SK-N-SH (cell line): Measurements from ENCODE around the gene FNDC1. TPM values are rescaled to one million over a fixed set of nuclear protein-coding genes. Genes with fewer than 3 reads are reported as not detected.

Experiments used
- CTCF ChIA-PET: fragments of 300-600, 350-600 bp; formaldehyde crosslinking; extraction: SDS; loops from one replicate; lab custom pipeline; 2021; lab: Yijun Ruan, JAX
- POLR2A ChIA-PET: fragments of 350-600 bp; sonication (Branson Sonifier 250); formaldehyde crosslinking; extraction: SDS; loops from one replicate; lab custom pipeline; 2020; ENCODE audit warnings: antibody characterized with exemption, inconsistent platforms; lab: Yijun Ruan, JAX
- DNase-seq: peaks from one replicate; pipeline ENCODE4 v3.0.0; 2012
- H2AFZ ChIP-seq: fragments of 200-600 bp; sonication (generic); 2 replicates; pipeline ENCODE4 v1.8.1; 2016; ENCODE audit warnings: antibody characterized with exemption, mild to moderate bottlenecking, low read depth
- H3F3A ChIP-seq: fragments of 200-600 bp; sonication (generic); replicated peaks from 2 replicates; pipeline ENCODE3; 2016; ENCODE audit warnings: antibody characterized with exemption, mild to moderate bottlenecking; ENCODE audit not compliant: insufficient read depth
- H3K27ac ChIP-seq, 2 experiments: fragments of 200-500 bp in 1 of 2; fragments of 200-600 bp in 1 of 2; sonication (Bioruptor generic) in 1 of 2; sonication (generic), shearing (Covaris generic) in 1 of 2; 2 replicates each; pipeline versions ENCODE4 v1.5.1 to v1.6.1; 2014 to 2016; ENCODE audit warnings: low read depth in 2 of 2, inconsistent platforms in 1 of 2, low read length in 1 of 2, mild to moderate bottlenecking in 1 of 2, mixed read lengths in 1 of 2
- H3K27me3 ChIP-seq: fragments of 200-600 bp; sonication (generic), shearing (Covaris generic); 2 replicates; pipeline ENCODE4 v1.6.1; 2016; ENCODE audit warnings: mixed run types; ENCODE audit not compliant: insufficient read depth
- H3K36me3 ChIP-seq, 2 experiments: fragments of 200-500 bp in 1 of 2; fragments of 200-600 bp in 1 of 2; sonication (Bioruptor generic) in 1 of 2; sonication (generic) in 1 of 2; replicated peaks in 1 of 2; 2 replicates each; pipeline versions ENCODE3 to v1.5.1; 2014 to 2016; ENCODE audit warnings: low read length in 1 of 2, mild to moderate bottlenecking in 1 of 2; ENCODE audit not compliant: insufficient read depth in 2 of 2, control insufficient read depth in 1 of 2
- H3K4me1 ChIP-seq, 2 experiments: fragments of 200-500 bp in 1 of 2; fragments of 200-600 bp in 1 of 2; sonication (Bioruptor generic) in 1 of 2; sonication (generic), shearing (Covaris generic) in 1 of 2; 2 replicates each; pipeline versions ENCODE4 v1.5.1 to v1.6.1; 2014 to 2016; ENCODE audit warnings: low read depth in 1 of 2, low read length in 1 of 2, mixed run types in 1 of 2; ENCODE audit not compliant: insufficient read depth in 2 of 2, control insufficient read depth in 1 of 2
- H3K4me2 ChIP-seq: fragments of 200-600 bp; sonication (generic), shearing (Covaris generic); 2 replicates; pipeline ENCODE4 v1.6.1; 2017; ENCODE audit warnings: mixed run types
- H3K4me3 ChIP-seq, 2 experiments: fragments of 200-500 bp in 1 of 2; fragments of 200-600 bp in 1 of 2; sonication (Bioruptor generic) in 1 of 2; sonication (generic), shearing (Covaris generic) in 1 of 2; 2 replicates each; pipeline versions ENCODE4 v1.5.1 to v1.8.1; 2014 to 2016; ENCODE audit warnings: low read depth in 2 of 2, inconsistent platforms in 1 of 2, low read length in 1 of 2, mild to moderate bottlenecking in 1 of 2, mixed read lengths in 1 of 2, moderate library complexity in 1 of 2
- H3K79me2 ChIP-seq: fragments of 200-600 bp; sonication (generic); 2 replicates; pipeline ENCODE4 v1.8.1; 2017; ENCODE audit warnings: mild to moderate bottlenecking; ENCODE audit not compliant: insufficient read depth
- H3K9ac ChIP-seq: fragments of 200-600 bp; sonication (generic); 2 replicates; pipeline ENCODE4 v1.6.1; 2017; ENCODE audit warnings: mixed run types
- H3K9me2 ChIP-seq: fragments of 200-600 bp; sonication (generic); 2 replicates; pipeline ENCODE4 v1.6.1; 2017; ENCODE audit warnings: mixed run types
- H3K9me3 ChIP-seq: fragments of 200-600 bp; sonication (generic); 2 replicates; pipeline ENCODE4 v1.6.1; 2017; ENCODE audit warnings: mixed run types, mild to moderate bottlenecking, moderate library complexity
- H4K20me1 ChIP-seq: fragments of 200-600 bp; sonication (generic); 2 replicates; pipeline ENCODE4 v1.6.1; 2017; ENCODE audit warnings: mild to moderate bottlenecking, mixed run types; ENCODE audit not compliant: insufficient read depth
- ELF1 ChIP-seq: IDR thresholded peaks from 2 replicates; pipeline ENCODE4 v1.4.0; 2012
- GABPA ChIP-seq: IDR thresholded peaks from 2 replicates; pipeline ENCODE4 v1.4.0; 2012; ENCODE audit warnings: low read depth, mild to moderate bottlenecking
- GATA2 ChIP-seq: sonication (generic); formaldehyde crosslinking; IDR thresholded peaks from 2 replicates; pipeline ENCODE4 v1.5.0; 2020; ENCODE audit warnings: mild to moderate bottlenecking, missing genetic modification reagents
- JUND ChIP-seq: IDR thresholded peaks from 2 replicates; pipeline ENCODE4 v1.4.0; 2012
- MAX ChIP-seq: IDR thresholded peaks from 2 replicates; pipeline ENCODE4 v1.4.0; 2012; ENCODE audit warnings: low read depth
- POLR2AphosphoS5 ChIP-seq: IDR thresholded peaks from 2 replicates; pipeline ENCODE4 v1.6.1; 2012; ENCODE audit warnings: low read depth, low read length
- RAD21 ChIP-seq: IDR thresholded peaks from 2 replicates; pipeline ENCODE4 v1.6.1; 2012; ENCODE audit warnings: mild to moderate bottlenecking, low read length
- RCOR1 ChIP-seq: fragments of 150-350 bp; IDR thresholded peaks from 2 replicates; pipeline ENCODE4 v1.6.1; 2017; ENCODE audit warnings: antibody characterized with exemption, low read length
- RXRA ChIP-seq: IDR thresholded peaks from 2 replicates; pipeline ENCODE4 v1.4.0; 2012; ENCODE audit warnings: low read depth, mild to moderate bottlenecking, borderline replicate concordance
- SMC3 ChIP-seq: IDR thresholded peaks from 2 replicates; pipeline ENCODE4 v1.6.1; 2012; ENCODE audit warnings: low read depth, low read length, improper control_type of control experiment
- YY1 ChIP-seq: IDR thresholded peaks from 2 replicates; pipeline ENCODE4 v1.4.0; 2012; ENCODE audit warnings: low read depth, mild to moderate bottlenecking
- WGBS: methylation state at CpG from one replicate; pipeline ENCODE4 v1.1.6; 2017; ENCODE audit warnings: low lambda C conversion rate; 5-methylcytosine and 5-hydroxymethylcytosine counted together
- polyA plus RNA-seq, 3 experiments: library from polyadenylated mRNA; depleted of rRNA; stranded (reverse); fragments of >200 nt; gene quantifications; 2 replicates each; pipeline ENCODE4 v1.2.3, GENCODE V29; 2012
- TF ChIP-seq, protein P1 (sequence below): IDR thresholded peaks from 2 replicates; pipeline ENCODE4; 2012
- TF ChIP-seq, protein P2 (sequence below): fragments of 150-350 bp; IDR thresholded peaks from 2 replicates; pipeline ENCODE4 v1.6.1; 2017; ENCODE audit warnings: antibody characterized with exemption, low read length, low read depth, borderline replicate concordance
- TF ChIP-seq, protein P3 (sequence below): fragments of 200-600 bp; sonication (generic); IDR thresholded peaks from 2 replicates; pipeline ENCODE4 v1.6.1; 2017; ENCODE audit warnings: antibody characterized with exemption, mild to moderate bottlenecking, moderate library complexity

FNDC1 gene
- polyA plus RNA-seq, 1 of the 3 experiments (the other 2 are of a cell fraction), result not detected

GRCh38 chr6:159134701-159135364 lies 34.4 kb upstream of the FNDC1 start:
- Histone ChIP-seq H3K9me2 (no peaks in the 10 kb centered on the region), H3K27me3 (peaks cover 21% of the 10 kb centered on the region; the same call in 1 of the 2 replicates), H3K79me2 (no peaks in the 10 kb centered on the region), H3K4me3 (peak overlapping the region in 1 of 2 experiments; percentile 48; a peak in 1 of 4 replicates), H2AFZ (no peak overlapping the region), H3K9ac (no peak overlapping the region), H3K4me1 (peaks cover 0 to 3% of the 10 kb centered on the region in 2 experiments; a peak in 1 of 4 replicates), H3K27ac (no peak overlapping the region), H3K9me3 (no peaks in the 10 kb centered on the region), H3K4me2 (no peak overlapping the region), H3K36me3 (no peaks in the 10 kb centered on the region), H4K20me1 (no peaks in the 10 kb centered on the region), H3F3A (no peaks in the 10 kb centered on the region)
- TF ChIP-seq GATA2 (no peak), GABPA (no peak), MAX (no peak), ELF1 (no peak), RAD21 (peak; percentile 82), RXRA (no peak), POLR2AphosphoS5 (no peak), RCOR1 (no peak), JUND (no peak), SMC3 (peak; percentile 65), YY1 (no peak)
- TF ChIP-seq, protein P1, sequence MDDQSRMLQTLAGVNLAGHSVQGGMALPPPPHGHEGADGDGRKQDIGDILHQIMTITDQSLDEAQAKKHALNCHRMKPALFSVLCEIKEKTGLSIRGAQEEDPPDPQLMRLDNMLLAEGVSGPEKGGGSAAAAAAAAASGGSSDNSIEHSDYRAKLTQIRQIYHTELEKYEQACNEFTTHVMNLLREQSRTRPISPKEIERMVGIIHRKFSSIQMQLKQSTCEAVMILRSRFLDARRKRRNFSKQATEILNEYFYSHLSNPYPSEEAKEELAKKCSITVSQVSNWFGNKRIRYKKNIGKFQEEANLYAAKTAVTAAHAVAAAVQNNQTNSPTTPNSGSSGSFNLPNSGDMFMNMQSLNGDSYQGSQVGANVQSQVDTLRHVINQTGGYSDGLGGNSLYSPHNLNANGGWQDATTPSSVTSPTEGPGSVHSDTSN, result no peak
- TF ChIP-seq, protein P2, sequence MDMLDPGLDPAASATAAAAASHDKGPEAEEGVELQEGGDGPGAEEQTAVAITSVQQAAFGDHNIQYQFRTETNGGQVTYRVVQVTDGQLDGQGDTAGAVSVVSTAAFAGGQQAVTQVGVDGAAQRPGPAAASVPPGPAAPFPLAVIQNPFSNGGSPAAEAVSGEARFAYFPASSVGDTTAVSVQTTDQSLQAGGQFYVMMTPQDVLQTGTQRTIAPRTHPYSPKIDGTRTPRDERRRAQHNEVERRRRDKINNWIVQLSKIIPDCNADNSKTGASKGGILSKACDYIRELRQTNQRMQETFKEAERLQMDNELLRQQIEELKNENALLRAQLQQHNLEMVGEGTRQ, result no peak
- TF ChIP-seq, protein P3, sequence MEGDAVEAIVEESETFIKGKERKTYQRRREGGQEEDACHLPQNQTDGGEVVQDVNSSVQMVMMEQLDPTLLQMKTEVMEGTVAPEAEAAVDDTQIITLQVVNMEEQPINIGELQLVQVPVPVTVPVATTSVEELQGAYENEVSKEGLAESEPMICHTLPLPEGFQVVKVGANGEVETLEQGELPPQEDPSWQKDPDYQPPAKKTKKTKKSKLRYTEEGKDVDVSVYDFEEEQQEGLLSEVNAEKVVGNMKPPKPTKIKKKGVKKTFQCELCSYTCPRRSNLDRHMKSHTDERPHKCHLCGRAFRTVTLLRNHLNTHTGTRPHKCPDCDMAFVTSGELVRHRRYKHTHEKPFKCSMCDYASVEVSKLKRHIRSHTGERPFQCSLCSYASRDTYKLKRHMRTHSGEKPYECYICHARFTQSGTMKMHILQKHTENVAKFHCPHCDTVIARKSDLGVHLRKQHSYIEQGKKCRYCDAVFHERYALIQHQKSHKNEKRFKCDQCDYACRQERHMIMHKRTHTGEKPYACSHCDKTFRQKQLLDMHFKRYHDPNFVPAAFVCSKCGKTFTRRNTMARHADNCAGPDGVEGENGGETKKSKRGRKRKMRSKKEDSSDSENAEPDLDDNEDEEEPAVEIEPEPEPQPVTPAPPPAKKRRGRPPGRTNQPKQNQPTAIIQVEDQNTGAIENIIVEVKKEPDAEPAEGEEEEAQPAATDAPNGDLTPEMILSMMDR, result peak; percentile 89
- 26% methylated on average over 9 of the region's 9 CpGs for WGBS
- ChIA-PET POLR2A (no interaction called here), CTCF (interaction anchor here (0.5 to 7.3 kb wide), 59 partner anchors 9 to 922 kb away, joined by 3 to 72 read pairs (median 5); partner anchors contain the start of genes RSPH3 and TAGAP)
- peak; percentile 78 for DNase-seq
